A549 (cell line): ENCODE data around the gene EP300.
"Not testable (repeated sequence)": the region's sequence is repeated elsewhere in the genome, so short reads cannot be mapped to it uniquely, and the experiment has no call there.

ENCODE experiments used
- BCL3 ChIP-seq: fragments of >200 bp; sonication (Bioruptor Twin); formaldehyde crosslinking; IDR thresholded peaks from 3 replicates; pipeline ENCODE4 v1.6.1; 2016
- CEBPB ChIP-seq, 2 experiments: fragments of >200 bp in 1 of 2; sonication (Bioruptor Twin) in 1 of 2; formaldehyde crosslinking in 1 of 2; IDR thresholded peaks; 2 replicates each; pipeline ENCODE4 v1.6.1; 2012 to 2016
- CHD4 ChIP-seq: fragments of 200-600 bp; sonication (generic); IDR thresholded peaks from 2 replicates; pipeline ENCODE4 v1.6.1; 2016; ENCODE audit warnings: antibody characterized with exemption, mild to moderate bottlenecking, borderline replicate concordance
- CTCF ChIP-seq: fragments of >200 bp; sonication (Bioruptor Twin); formaldehyde crosslinking; IDR thresholded peaks from 3 replicates; pipeline ENCODE4 v1.5.1; 2016
- PBX3 ChIP-seq: IDR thresholded peaks from 2 replicates; pipeline ENCODE4 v1.6.1; 2012
- PHF8 ChIP-seq: fragments of 200-600 bp; sonication (generic); IDR thresholded peaks from 2 replicates; pipeline ENCODE4 v1.6.1; 2016; ENCODE audit warnings: low read depth, mild to moderate bottlenecking, antibody characterized with exemption, moderate library complexity, borderline replicate concordance
- SMC3 ChIP-seq: fragments of >200 bp; sonication (Bioruptor Twin); formaldehyde crosslinking; IDR thresholded peaks from 3 replicates; pipeline ENCODE4 v1.6.1; 2018; ENCODE audit warnings: inconsistent platforms

GRCh38 chr22:41180362-41180761 lies 88.0 kb downstream of the EP300 start:
- TF ChIP-seq BCL3; CEBPB (IDR thresholded peaks at IDR 0.05); CTCF; CHD4; PHF8; SMC3; PBX3: not testable (repeated sequence)
